Type B pancreatic cell (in vitro differentiated cells): ENCODE results near the gene PRR36. TPM values are rescaled to one million over a fixed set of nuclear protein-coding genes. Genes with fewer than 3 reads are reported as not detected.
A peak's percentile ranks its signal among the peaks of the same experiment; 100 is the strongest.

ENCODE experiments used
- DNase-seq: peaks from one replicate; pipeline ENCODE4 v3.0.0; 2021; ENCODE audit warnings: mixed read lengths; ENCODE audit not compliant: unreplicated experiment; ENCODE audit errors: extremely low spot score
- H3K27ac Mint-ChIP-seq: 2 replicates; pipeline ENCODE4 v1.8.0; 2021; ENCODE audit warnings: mild to moderate bottlenecking, mixed read lengths
- H3K27me3 Mint-ChIP-seq: 2 replicates; pipeline ENCODE4 v1.8.0; 2021; ENCODE audit warnings: mixed read lengths
- H3K36me3 Mint-ChIP-seq: 2 replicates; pipeline ENCODE4 v1.8.0; 2021; ENCODE audit warnings: mixed read lengths
- H3K4me1 Mint-ChIP-seq: one replicate; pipeline ENCODE4 v1.8.0; 2021; ENCODE audit warnings: mixed read lengths; ENCODE audit not compliant: unreplicated experiment
- H3K4me3 Mint-ChIP-seq: 2 replicates; pipeline ENCODE4 v1.8.0; 2021; ENCODE audit warnings: mild to moderate bottlenecking, mixed read lengths
- H3K9me3 Mint-ChIP-seq: 2 replicates; pipeline ENCODE4 v1.8.0; 2021; ENCODE audit warnings: mixed read lengths
- total RNA-seq: library from RNA; stranded (reverse); gene quantifications from 2 replicates; pipeline ENCODE4 v1.2.1, GENCODE V29; 2021; ENCODE audit warnings: low replicate concordance
- TF ChIP-seq, protein P1 (sequence below): fragments of 200-600 bp; sonication (generic); conservative IDR thresholded peaks from 2 replicates; pipeline ENCODE4 v1.5.0; 2021; ENCODE audit warnings: antibody characterized with exemption, mild to moderate bottlenecking

Gene PRR36
- total RNA-seq, 1 donor from 2014 or later: 10.9 TPM

DNA sequence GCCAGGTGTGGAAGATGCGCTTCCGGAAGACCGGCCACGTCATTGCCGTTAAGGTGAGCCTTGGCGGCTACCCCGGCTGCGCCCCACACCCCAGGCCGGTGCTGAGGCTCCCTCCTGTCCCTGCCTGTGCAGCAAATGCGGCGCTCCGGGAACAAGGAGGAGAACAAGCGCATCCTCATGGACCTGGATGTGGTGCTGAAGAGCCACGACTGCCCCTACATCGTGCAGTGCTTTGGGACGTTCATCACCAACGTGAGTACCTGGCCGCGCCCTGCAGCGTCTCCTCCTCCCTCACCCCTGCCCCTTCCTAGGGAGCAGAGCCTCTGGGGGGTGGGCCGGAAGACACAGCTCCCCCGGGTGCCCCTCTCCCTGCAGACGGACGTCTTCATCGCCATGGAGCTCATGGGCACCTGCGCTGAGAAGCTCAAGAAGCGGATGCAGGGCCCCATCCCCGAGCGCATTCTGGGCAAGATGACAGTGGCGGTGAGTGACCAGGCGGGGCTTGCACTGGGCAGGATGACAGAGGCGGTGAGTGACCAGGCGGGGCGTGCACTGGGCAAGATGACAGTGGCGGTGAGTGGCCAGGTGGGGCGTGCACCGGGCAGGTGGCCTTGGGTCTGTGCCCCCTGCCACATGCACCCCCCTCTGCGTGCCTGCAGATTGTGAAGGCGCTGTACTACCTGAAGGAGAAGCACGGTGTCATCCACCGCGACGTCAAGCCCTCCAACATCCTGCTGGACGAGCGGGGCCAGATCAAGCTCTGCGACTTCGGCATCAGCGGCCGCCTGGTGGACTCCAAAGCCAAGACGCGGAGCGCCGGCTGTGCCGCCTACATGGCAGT lies 36.4 kb upstream of the PRR36 start:
- H3K4me1 Mint-ChIP-seq: peaks cover 2% of the 10 kb centered on the region
- H3K27me3 Mint-ChIP-seq: peaks cover 14% of the 10 kb centered on the region
- TF ChIP-seq, protein P1, sequence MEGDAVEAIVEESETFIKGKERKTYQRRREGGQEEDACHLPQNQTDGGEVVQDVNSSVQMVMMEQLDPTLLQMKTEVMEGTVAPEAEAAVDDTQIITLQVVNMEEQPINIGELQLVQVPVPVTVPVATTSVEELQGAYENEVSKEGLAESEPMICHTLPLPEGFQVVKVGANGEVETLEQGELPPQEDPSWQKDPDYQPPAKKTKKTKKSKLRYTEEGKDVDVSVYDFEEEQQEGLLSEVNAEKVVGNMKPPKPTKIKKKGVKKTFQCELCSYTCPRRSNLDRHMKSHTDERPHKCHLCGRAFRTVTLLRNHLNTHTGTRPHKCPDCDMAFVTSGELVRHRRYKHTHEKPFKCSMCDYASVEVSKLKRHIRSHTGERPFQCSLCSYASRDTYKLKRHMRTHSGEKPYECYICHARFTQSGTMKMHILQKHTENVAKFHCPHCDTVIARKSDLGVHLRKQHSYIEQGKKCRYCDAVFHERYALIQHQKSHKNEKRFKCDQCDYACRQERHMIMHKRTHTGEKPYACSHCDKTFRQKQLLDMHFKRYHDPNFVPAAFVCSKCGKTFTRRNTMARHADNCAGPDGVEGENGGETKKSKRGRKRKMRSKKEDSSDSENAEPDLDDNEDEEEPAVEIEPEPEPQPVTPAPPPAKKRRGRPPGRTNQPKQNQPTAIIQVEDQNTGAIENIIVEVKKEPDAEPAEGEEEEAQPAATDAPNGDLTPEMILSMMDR: no peak
- peaks cover 4% of the 10 kb centered on the region for H3K36me3 Mint-ChIP-seq
- DNase-seq: peak; percentile 66
- H3K4me3 Mint-ChIP-seq: no peak overlapping the region
- no peaks in the 10 kb centered on the region for H3K9me3 Mint-ChIP-seq
- H3K27ac Mint-ChIP-seq: no peak overlapping the region

DNA sequence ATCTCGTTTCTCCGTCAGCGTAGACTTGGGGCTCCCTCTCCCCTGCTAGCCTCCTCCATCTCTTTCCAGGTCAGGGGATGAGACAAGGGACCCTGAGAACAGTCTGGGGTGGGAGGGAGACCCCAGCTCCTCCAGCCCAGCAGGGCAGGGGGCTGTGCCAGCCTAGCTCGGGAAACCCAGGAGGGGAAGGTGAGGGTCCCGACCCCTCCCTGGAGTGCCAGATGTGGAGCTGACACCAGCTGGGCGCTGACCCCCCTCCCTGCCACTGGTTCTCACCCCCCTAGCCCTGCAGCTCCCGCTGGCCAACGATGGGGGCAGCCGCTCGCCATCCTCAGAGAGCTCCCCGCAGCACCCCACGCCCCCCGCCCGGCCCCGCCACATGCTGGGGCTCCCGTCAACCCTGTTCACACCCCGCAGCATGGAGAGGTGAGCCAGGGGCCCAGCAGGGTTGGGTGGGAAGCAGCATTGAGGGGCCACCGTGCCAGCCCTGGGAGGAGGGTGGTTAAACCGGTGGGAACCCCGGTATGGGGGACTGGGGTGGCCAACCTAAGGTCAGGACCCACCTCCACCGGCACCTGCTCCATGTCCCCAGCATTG lies 35.4 kb upstream of the PRR36 start:
- Mint-ChIP-seq H3K27me3 (peaks cover 4% of the 10 kb centered on the region), H3K27ac (no peak overlapping the region), H3K9me3 (no peaks in the 10 kb centered on the region), H3K36me3 (peaks cover 4% of the 10 kb centered on the region), H3K4me1 (peaks cover 11% of the 10 kb centered on the region), H3K4me3 (no peak overlapping the region)
- TF ChIP-seq, protein P1: no peak
- DNase-seq: peak; percentile 68

DNA sequence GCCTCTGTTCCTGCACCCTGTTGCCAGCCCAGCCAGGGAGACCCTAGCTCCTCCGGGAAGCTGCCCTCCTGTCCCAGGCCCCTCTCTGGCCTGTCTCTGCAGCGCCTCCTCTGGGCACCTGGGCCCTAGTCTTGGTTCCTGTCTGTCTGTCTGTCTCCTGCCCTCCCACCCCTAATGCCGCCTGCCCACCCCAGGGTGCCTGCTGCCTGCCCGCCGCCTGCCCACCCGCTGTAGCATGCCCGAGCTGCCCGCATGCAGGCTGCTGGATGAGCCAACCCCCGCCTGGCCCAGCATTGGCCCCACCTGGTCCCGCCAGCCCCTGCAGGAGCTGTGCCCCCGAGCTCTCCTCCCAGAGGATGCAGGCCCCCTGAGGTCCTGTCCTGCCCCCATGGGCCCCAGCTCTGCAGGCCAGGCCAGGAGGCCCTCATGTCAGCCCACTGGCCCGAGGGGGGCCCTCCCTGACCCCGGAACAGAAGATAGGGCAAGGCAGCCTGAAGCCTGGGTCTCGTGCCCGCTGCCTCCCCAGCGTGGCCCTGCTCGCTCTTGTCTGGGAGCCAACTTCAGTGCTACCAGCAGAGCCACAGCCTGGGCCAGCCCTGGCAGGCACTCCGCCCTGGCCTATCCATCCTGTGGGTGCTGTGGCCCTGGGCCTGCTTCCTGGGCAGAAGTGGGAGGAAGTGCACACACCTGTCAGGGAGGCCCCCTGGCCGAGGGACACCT lies 34.7 kb upstream of the PRR36 start:
- no peak overlapping the region for H3K4me3 Mint-ChIP-seq
- DNase-seq: no peak

DNA sequence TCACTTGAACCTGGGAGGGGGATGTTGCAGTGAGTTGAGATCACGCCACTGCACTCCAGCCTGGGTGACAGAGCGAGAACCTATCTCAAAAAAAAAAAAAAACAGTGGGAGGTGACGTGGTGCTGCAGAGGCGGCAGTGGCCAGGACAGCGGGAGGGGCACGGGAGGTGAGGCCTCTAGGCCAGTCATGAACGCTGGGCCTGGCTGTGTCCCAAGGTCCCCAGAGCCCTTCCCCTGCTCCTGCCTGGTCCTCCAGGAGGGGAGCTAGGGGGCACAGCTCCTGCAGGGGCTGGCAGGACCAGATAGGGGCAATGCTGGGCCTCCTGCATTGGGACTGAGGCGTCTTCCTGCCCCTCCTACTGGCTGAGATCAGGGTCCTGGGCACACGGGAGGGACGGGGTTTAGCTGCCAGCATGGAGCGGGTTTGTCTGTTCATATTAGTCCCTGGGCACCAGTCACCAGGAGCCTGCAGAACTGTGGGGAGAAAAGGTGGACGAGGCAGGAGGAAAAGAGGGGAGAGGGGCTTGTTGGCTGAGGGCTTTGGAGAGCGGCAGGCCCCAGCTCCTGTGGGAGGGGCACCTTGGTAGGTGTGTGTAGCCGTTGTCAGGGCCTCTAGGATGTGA lies 34.0 kb upstream of the PRR36 start:
- Mint-ChIP-seq H3K36me3 (peaks cover 4% of the 10 kb centered on the region), H3K27me3 (no peaks in the 10 kb centered on the region), H3K27ac (no peak overlapping the region), H3K4me3 (no peak overlapping the region), H3K4me1 (peaks cover 11% of the 10 kb centered on the region), H3K9me3 (no peaks in the 10 kb centered on the region)
- no peak for DNase-seq
- TF ChIP-seq, protein P1: no peak

More for the DNA sequence above, 34.7 kb upstream of the PRR36 start:
- Mint-ChIP-seq H3K27me3 (no peaks in the 10 kb centered on the region), H3K4me1 (peaks cover 11% of the 10 kb centered on the region), H3K9me3 (no peaks in the 10 kb centered on the region), H3K36me3 (peaks cover 4% of the 10 kb centered on the region), H3K27ac (no peak overlapping the region)
- TF ChIP-seq, protein P1: no peak

DNA sequence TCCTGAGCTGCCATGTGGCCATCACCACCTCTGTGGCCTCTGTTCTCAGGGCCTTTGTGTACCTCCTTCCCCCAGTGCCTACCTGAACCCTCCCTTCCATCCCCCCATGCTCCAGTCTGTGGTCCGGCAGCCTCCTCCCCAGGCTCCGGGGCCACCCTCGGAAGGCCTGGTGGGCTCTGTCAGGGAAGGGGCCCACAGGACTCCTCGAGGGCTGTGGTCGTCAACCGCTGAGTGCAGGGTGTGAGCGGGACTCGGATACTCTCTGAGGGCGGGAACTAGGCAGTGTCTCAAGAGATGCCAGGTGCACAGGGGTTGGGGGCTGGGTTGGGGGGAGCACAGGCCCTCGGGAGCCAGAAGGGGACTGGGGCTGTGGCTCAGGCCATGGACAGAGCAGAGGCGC lies 33.4 kb upstream of the PRR36 start:
- TF ChIP-seq, protein P1: no peak
- Mint-ChIP-seq H3K27ac (no peak overlapping the region), H3K36me3 (no peaks in the 10 kb centered on the region), H3K4me3 (no peak overlapping the region), H3K27me3 (no peaks in the 10 kb centered on the region), H3K4me1 (peaks cover 11% of the 10 kb centered on the region), H3K9me3 (no peaks in the 10 kb centered on the region)
- no peak for DNase-seq
